AG04450 (cell line): ENCODE data around the gene CHST9. TPM values are rescaled to one million over a fixed set of nuclear protein-coding genes. Genes with fewer than 3 reads are reported as not detected.
"Not testable (repeated sequence)": the region's sequence is repeated elsewhere in the genome, so short reads cannot be mapped to it uniquely, and the experiment has no call there.

ENCODE experiments used
- CTCF ChIA-PET: fragments of 300-600, 350-600 bp; formaldehyde crosslinking; extraction: SDS; loops from one replicate; lab custom pipeline; 2022; ENCODE audit warnings: antibody characterized with exemption, inconsistent platforms; lab: Charles Lee
- POLR2A ChIA-PET: fragments of 350-600 bp; formaldehyde crosslinking; extraction: SDS; loops from one replicate; lab custom pipeline; 2021; ENCODE audit warnings: antibody characterized with exemption, inconsistent platforms; lab: Yijun Ruan, JAX
- DNase-seq: peaks from one replicate; pipeline ENCODE4 v3.0.0-alpha.2; 2011; ENCODE audit warnings: low read depth, low spot score
- H3K27ac ChIP-seq: one replicate; pipeline ENCODE4 v1.5.1; 2012; ENCODE audit warnings: low read depth, low read length, control low read depth
- H3K27me3 ChIP-seq: one replicate; pipeline ENCODE4 v1.6.0; 2012; ENCODE audit warnings: low read length; ENCODE audit not compliant: control insufficient read depth, insufficient read depth
- H3K4me3 ChIP-seq: 2 replicates; pipeline ENCODE4 v1.5.1; 2011; ENCODE audit warnings: mild to moderate bottlenecking, low read depth, low read length, control low read depth
- H3K9me3 ChIP-seq: 2 replicates; pipeline ENCODE4 v1.5.1; 2012; ENCODE audit warnings: low read length; ENCODE audit not compliant: control insufficient read depth, insufficient read depth
- polyA plus RNA-seq: library from polyadenylated mRNA; depleted of rRNA; stranded (reverse); fragments of >200 nt; gene quantifications from 2 replicates; pipeline ENCODE4 v1.2.3, GENCODE V29; 2011
- TF ChIP-seq, protein P1 (sequence below): IDR thresholded peaks from 2 replicates; pipeline ENCODE4 v1.5.1; 2011; ENCODE audit warnings: low read depth, low read length, control low read depth, inconsistent platforms

CHST9 gene
- polyA plus RNA-seq, 1 experiment, result not detected

DNA sequence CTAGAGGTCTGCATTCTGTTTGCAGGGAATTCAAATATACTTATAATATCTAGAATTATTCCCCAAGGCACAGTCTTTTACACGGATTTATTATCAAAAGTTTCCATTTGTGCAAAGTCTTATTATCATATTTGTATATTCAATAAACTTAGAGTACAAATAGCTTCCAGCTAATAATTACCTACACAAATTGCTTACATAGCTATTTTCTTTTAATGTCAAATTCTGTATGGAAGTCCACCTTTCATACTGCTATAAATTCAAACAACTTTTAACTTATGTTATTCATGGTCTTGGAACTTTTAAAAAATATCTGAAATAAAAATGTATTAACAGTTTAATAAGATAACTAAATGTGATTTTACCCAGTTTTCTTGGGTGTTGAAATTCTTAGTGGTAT lies 13.1 kb downstream of the CHST9 start:
- no peak for DNase-seq
- POLR2A ChIA-PET, result no interaction called here
- TF ChIP-seq, protein P1, sequence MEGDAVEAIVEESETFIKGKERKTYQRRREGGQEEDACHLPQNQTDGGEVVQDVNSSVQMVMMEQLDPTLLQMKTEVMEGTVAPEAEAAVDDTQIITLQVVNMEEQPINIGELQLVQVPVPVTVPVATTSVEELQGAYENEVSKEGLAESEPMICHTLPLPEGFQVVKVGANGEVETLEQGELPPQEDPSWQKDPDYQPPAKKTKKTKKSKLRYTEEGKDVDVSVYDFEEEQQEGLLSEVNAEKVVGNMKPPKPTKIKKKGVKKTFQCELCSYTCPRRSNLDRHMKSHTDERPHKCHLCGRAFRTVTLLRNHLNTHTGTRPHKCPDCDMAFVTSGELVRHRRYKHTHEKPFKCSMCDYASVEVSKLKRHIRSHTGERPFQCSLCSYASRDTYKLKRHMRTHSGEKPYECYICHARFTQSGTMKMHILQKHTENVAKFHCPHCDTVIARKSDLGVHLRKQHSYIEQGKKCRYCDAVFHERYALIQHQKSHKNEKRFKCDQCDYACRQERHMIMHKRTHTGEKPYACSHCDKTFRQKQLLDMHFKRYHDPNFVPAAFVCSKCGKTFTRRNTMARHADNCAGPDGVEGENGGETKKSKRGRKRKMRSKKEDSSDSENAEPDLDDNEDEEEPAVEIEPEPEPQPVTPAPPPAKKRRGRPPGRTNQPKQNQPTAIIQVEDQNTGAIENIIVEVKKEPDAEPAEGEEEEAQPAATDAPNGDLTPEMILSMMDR, result no peak
- Histone ChIP-seq H3K27ac (no peak overlapping the region), H3K9me3 (peaks cover 3% of the 10 kb centered on the region), H3K4me3 (no peak overlapping the region), H3K27me3 (no peaks in the 10 kb centered on the region)
- CTCF ChIA-PET, result no interaction called here

DNA sequence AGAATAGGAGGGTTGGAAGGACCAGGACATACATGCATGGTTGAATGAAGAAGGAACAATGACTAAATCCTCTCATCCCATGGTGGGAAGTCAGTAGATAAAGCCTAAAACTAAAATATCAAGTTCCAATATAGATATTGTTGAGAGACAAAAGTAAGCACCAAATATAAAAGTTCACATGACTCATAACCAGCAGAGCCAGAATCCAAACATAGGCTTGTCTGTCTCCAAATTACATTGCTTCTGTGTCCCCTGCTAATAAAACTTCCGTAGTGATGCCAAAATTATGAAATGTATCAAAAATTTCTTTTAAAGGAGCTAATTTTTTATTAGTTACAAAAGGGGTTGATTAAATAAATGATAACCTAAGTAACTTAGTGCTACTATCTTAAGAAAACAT lies 19.7 kb downstream of the CHST9 start:
- Histone ChIP-seq H3K27me3 (no peaks in the 10 kb centered on the region), H3K9me3 (peaks cover 11% of the 10 kb centered on the region), H3K4me3 (no peak overlapping the region), H3K27ac (no peak overlapping the region)
- TF ChIP-seq, protein P1, result no peak
- no peak for DNase-seq
- POLR2A ChIA-PET, result no interaction called here
- CTCF ChIA-PET, result no interaction called here

DNA sequence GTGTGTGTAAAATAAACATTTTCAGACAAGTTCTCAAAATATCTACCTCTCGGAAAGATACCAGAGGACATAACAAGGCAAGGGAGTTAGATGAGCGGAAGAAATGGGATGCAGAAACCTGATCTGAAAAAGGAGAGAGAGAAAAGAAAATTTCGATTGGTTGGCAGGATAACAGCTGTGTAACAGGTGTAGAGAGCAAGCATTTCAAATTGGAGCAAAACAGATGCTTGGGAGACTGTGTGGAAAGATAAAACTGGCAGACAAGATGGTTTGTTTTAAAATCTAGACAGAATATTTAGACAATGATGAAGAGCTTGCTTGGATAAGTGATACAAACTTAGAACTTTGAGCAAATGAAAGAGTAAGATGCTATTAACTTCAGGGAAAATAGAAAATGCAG lies 20.2 kb downstream of the CHST9 start:
- Histone ChIP-seq H3K27ac (no peak overlapping the region), H3K9me3 (peaks cover 11% of the 10 kb centered on the region), H3K4me3 (no peak overlapping the region), H3K27me3 (no peaks in the 10 kb centered on the region)
- ChIA-PET CTCF (no interaction called here), POLR2A (no interaction called here)
- DNase-seq, result no peak
- TF ChIP-seq, protein P1, result no peak

DNA sequence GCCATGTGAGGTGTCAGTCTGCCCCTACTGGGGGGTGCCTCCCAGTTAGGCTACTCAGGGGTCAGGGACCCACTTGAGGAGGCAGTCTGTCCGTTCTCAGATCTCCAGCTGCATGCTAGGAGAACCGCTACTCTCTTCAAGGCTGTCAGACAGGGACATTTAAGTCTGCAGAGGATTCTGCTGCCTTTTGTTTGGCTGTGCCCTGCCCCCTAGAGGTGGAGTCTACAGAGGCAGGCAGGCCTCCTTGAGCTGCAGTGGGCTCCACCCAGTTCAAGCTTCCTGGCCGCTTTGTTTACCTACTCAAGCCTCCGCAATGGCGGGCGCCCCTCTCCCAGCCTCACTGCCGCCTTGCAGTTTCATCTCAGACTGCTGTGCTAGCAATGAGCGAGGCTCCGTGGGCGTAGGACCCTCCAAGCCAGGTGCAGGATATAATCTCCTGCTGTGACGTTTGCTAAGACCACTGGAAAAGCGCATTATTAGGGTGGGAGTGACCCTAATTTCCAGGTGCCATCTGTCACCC lies 21.9 kb downstream of the CHST9 start:
- H3K27me3 ChIP-seq, H3K27ac ChIP-seq, DNase-seq, H3K4me3 ChIP-seq, POLR2A ChIA-PET, CTCF ChIA-PET: not testable (repeated sequence)
- H3K9me3 ChIP-seq, result peaks cover 11% of the 10 kb centered on the region

DNA sequence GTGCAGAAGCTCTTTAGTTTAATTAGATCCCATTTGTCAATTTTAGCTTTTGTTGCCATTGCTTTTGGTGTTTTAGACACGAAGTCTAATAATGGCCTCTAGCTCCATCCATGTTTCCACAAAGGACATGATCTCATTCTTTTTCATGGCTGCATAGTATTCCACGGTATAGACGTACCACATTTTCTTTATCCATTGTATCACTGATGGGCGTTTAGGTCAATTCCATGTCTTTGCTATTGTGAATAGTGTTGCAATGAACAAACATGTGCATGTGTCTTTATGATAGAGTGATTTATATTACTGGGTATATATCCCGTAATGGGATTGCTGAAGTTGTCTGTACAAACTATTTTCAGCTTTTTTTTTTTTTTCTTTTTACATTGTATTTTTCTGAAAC lies 35.9 kb downstream of the CHST9 start:
- H3K27ac ChIP-seq, CTCF ChIA-PET: not testable (repeated sequence)

DNA sequence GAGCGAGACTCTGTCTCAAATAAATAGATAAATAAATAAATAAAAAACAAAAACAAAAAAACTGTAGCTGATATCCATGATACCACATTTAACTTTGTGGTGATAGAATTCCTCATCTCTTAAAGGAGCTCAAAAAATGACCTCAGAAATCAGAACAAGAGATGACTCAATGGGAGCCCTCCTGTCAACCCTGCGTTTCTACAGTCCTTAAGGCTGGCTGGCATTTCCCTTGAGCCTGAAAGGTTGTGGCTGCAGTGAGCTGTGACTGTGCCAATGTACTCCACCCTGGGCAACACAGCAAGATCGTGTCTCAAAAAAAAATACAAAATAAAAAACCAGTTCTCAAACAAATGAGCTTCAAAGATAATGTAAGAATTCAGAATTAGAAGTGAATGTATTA lies 40.4 kb downstream of the CHST9 start:
- no peaks in the 10 kb centered on the region for H3K27me3 ChIP-seq
- no peak for DNase-seq
- H3K9me3 ChIP-seq, result peaks cover 12% of the 10 kb centered on the region
- ChIA-PET POLR2A (no interaction called here), CTCF (no interaction called here)
- no peak overlapping the region for H3K4me3 ChIP-seq
- H3K27ac ChIP-seq, result no peak overlapping the region
- TF ChIP-seq, protein P1, result no peak

More for the DNA sequence above, 35.9 kb downstream of the CHST9 start:
- POLR2A ChIA-PET, H3K27me3 ChIP-seq, DNase-seq, H3K9me3 ChIP-seq, H3K4me3 ChIP-seq: not testable (repeated sequence)
